Measurements from ENCODE around the gene LDLRAD3. TPM values are rescaled to one million over a fixed set of nuclear protein-coding genes. Genes with fewer than 3 reads are reported as not detected.

Gene LDLRAD3
- total RNA-seq, 3 donors from 2014 or later (not counting 1 experiment from before 2014, with no cell fraction given): 1.0 to 1.5 (median 1.2) TPM

- H3K4me3 ChIP-seq (ENCODE audit: low read length): no peak overlapping the region
- no peaks in the 10 kb centered on the region for H3K9me3 Mint-ChIP-seq
- no peaks in the 10 kb centered on the region for H3K36me3 ChIP-seq (ENCODE audit: control insufficient read depth, insufficient read depth, low read length)
- H3K9me3 ChIP-seq (ENCODE audit: control insufficient read depth, insufficient read depth, low read length): no peaks in the 10 kb centered on the region
- DNase-seq (no peak), ATAC-seq (no peak)
- peaks cover 7 to 23% of the 10 kb centered on the region in 2 donors for H3K27me3 Mint-ChIP-seq (ENCODE audit: low read depth in 2 of 2)
- TF ChIP-seq CTCF (IDR thresholded peaks at IDR 0.05): no peak
- intact Hi-C loops (cut with micrococcal nuclease): no loop called here
- H3K4me3 Mint-ChIP-seq: no peak overlapping the region
- no peaks in the 10 kb centered on the region for H3K36me3 Mint-ChIP-seq
- no peaks in the 10 kb centered on the region for H3K4me1 Mint-ChIP-seq
- 92% methylated on average over 8 of the region's 8 CpGs for WGBS (ENCODE audit: insufficient coverage)
- no peaks in the 10 kb centered on the region for H3K4me1 ChIP-seq (ENCODE audit: control insufficient read depth, insufficient read depth, low read length)
- H3K27ac ChIP-seq (ENCODE audit: low read length): no peak overlapping the region
- no peaks in the 10 kb centered on the region for H3K27me3 ChIP-seq (ENCODE audit: control insufficient read depth, insufficient read depth, low read length)
- H3K27ac Mint-ChIP-seq: no peak overlapping the region
Observed at GRCh38 chr11:36015799-36016198, 71.9 kb downstream of the LDLRAD3 start.

DNA sequence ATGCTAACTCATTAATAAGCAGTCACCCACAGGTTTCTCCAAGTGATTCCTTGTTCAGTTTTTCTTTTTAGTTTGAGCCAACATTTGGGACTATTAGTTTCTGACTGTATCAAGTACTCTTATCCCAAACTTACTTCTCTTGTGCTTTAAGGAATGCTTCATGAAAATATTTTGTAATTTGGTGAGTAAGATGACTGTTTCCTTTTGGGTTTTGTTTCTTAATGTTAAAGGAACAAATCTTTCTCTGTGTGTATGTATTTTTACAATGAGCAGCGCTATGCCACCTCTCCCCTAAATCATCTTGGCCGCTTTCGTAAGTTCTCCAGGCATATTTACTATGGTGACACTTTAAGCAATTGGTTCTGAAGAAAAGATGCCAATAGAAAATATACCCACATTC, 72.4 kb downstream of the LDLRAD3 start:
- TF ChIP-seq CTCF (IDR thresholded peaks at IDR 0.05): no peak
- peaks cover 7 to 27% of the 10 kb centered on the region in 2 donors for H3K27me3 Mint-ChIP-seq (ENCODE audit: low read depth in 2 of 2)
- Histone ChIP-seq H3K27ac (ENCODE audit: low read length) (no peak overlapping the region), H3K4me1 (ENCODE audit: control insufficient read depth, insufficient read depth, low read length) (no peaks in the 10 kb centered on the region), H3K4me3 (ENCODE audit: low read length) (no peak overlapping the region), H3K36me3 (ENCODE audit: control insufficient read depth, insufficient read depth, low read length) (no peaks in the 10 kb centered on the region), H3K9me3 (ENCODE audit: control insufficient read depth, insufficient read depth, low read length) (no peaks in the 10 kb centered on the region), H3K27me3 (ENCODE audit: control insufficient read depth, insufficient read depth, low read length) (no peaks in the 10 kb centered on the region)
- no peaks in the 10 kb centered on the region for H3K9me3 Mint-ChIP-seq
- no peak overlapping the region for H3K4me3 Mint-ChIP-seq
- no peak for ATAC-seq
- no CpG with 5 or more reads among the region's 3 CpGs for WGBS (ENCODE audit: insufficient coverage)
- no peak for DNase-seq
- intact Hi-C loops (cut with micrococcal nuclease): no loop called here
- H3K4me1 Mint-ChIP-seq: no peaks in the 10 kb centered on the region
- no peaks in the 10 kb centered on the region for H3K36me3 Mint-ChIP-seq
- no peak overlapping the region for H3K27ac Mint-ChIP-seq

DNA sequence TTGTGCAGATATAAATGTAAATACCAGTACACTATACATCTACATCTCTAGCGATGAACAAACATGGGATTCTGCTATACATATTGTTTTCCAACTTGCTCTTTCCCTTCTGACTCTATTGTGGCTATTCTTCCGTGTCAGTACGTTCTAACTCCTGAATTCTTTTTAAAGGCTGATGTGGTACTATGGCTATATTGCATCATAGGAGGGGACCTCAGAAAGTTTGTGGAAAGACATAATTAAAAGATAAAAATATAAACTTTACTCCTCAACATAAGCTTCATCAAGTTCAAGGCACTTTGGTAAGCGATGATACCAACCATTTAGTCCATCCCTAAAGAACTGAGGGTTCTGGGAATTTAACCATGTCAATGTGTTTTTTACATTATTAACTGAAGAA, 72.8 kb downstream of the LDLRAD3 start:
- no peak for DNase-seq
- WGBS (ENCODE audit: insufficient coverage): 83% methylated on average over 1 of the region's 4 CpGs
- Mint-ChIP-seq H3K4me1 (no peaks in the 10 kb centered on the region), H3K36me3 (no peaks in the 10 kb centered on the region), H3K4me3 (no peak overlapping the region), H3K9me3 (no peaks in the 10 kb centered on the region), H3K27me3 (ENCODE audit: low read depth in 2 of 2) (peaks cover 7 to 27% of the 10 kb centered on the region in 2 donors), H3K27ac (no peak overlapping the region)
- no peaks in the 10 kb centered on the region for H3K9me3 ChIP-seq (ENCODE audit: control insufficient read depth, insufficient read depth, low read length)
- H3K4me3 ChIP-seq (ENCODE audit: low read length): no peak overlapping the region
- no peaks in the 10 kb centered on the region for H3K27me3 ChIP-seq (ENCODE audit: control insufficient read depth, insufficient read depth, low read length)
- intact Hi-C loops (cut with micrococcal nuclease): no loop called here
- H3K4me1 ChIP-seq (ENCODE audit: control insufficient read depth, insufficient read depth, low read length): no peaks in the 10 kb centered on the region
- TF ChIP-seq CTCF (IDR thresholded peaks at IDR 0.05): no peak
- no peaks in the 10 kb centered on the region for H3K36me3 ChIP-seq (ENCODE audit: control insufficient read depth, insufficient read depth, low read length)
- H3K27ac ChIP-seq (ENCODE audit: low read length): no peak overlapping the region
- no peak for ATAC-seq

- no peak overlapping the region for H3K27ac Mint-ChIP-seq
- no peak for TF ChIP-seq CTCF (IDR thresholded peaks at IDR 0.05)
- Histone ChIP-seq H3K4me1 (ENCODE audit: control insufficient read depth, insufficient read depth, low read length) (no peaks in the 10 kb centered on the region), H3K4me3 (ENCODE audit: low read length) (no peak overlapping the region), H3K27ac (ENCODE audit: low read length) (no peak overlapping the region), H3K36me3 (ENCODE audit: control insufficient read depth, insufficient read depth, low read length) (no peaks in the 10 kb centered on the region), H3K27me3 (ENCODE audit: control insufficient read depth, insufficient read depth, low read length) (no peaks in the 10 kb centered on the region), H3K9me3 (ENCODE audit: control insufficient read depth, insufficient read depth, low read length) (no peaks in the 10 kb centered on the region)
- no peaks in the 10 kb centered on the region for H3K36me3 Mint-ChIP-seq
- ATAC-seq (no peak), DNase-seq (no peak)
- intact Hi-C loops (cut with micrococcal nuclease): no loop called here
- no peaks in the 10 kb centered on the region for H3K9me3 Mint-ChIP-seq
- 87% methylated on average over 8 of the region's 8 CpGs for WGBS (ENCODE audit: insufficient coverage)
- H3K4me3 Mint-ChIP-seq: no peak overlapping the region
- peaks cover under 1 to 33% of the 10 kb centered on the region in 2 donors for H3K27me3 Mint-ChIP-seq (ENCODE audit: low read depth in 2 of 2)
- H3K4me1 Mint-ChIP-seq: no peaks in the 10 kb centered on the region
Observed at GRCh38 chr11:36019005-36019596, 75.2 kb downstream of the LDLRAD3 start.

Measured in natural killer cell (primary cell).